Activated CD8-positive, alpha-beta memory T cell treated with anti-CD3 and anti-CD28 coated beads for 24 hours (primary cell): ENCODE measurements around the gene KIF18B.

Source experiments
- DNase-seq: peaks from one replicate; pipeline ENCODE4 v3.0.0-alpha.2; 2020

KIF18B gene

DNA sequence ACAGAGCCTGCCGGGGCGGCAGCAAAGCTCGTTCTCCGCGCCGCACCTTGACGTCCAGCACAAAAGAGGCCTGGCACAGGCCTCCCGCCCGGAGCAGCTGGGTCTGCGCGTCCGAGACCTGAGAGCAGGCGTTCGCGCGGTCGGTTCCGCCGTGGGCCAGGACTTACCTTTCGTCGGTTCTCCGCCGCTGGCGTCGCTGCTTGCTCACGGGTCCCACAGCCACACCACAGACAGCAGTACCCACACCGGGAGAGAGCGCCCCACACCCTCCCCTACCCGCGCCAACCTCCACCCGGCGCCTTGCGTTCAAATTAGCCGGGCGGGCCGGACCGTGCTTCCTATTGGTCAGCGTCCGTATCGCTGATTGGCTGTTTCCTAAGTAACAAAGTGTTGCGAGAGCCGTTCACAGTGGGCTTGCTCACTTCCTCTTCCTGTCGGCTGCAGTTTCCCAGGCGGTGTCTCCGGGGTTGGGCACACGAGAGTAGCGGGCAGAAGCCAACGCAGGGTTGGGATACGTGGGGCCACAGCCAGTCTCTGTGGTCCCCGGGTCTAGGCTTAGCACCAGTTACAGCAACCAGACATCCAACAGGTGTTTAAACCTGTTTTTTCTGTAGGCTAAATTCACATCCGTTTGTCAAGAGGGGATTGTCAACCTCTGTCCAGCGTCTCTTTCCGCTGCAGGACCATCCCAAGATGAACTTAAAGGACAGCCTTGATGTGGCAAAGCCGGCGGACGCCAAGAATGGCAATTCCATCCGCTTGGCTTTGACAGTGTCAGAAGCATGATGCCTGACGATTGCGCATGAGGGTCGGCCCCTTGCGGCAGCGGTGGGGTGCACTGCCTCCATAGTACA lies at the start of gene KIF18B:
Gene KIF18B, minus strand, starts transcription at position 313 of the 854 bp plus-strand sequence. CDS start 11,429 bp downstream, outside the sequence.
- peak; percentile 92 for DNase-seq

DNA sequence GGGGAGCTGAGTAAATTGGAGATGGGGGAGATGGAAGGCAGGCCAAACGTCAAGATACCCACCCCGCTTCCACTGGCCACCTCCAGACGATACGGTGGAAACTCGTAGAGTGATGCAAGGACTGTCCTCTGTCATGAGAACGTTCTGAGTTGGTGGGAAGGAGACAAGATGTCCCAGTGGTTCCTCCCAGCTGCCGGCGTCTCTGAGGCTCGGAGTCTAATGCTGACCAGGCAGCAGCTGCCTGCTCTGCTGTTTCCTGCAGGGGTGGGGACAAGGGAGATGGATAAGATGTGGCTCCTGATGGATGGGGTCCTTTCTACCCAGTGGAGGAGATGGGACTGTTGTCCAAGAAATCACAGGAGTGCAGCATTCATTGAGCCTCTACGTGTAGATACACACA lies 48.7 kb upstream of the KIF18B start:
- DNase-seq = no peak

DNA sequence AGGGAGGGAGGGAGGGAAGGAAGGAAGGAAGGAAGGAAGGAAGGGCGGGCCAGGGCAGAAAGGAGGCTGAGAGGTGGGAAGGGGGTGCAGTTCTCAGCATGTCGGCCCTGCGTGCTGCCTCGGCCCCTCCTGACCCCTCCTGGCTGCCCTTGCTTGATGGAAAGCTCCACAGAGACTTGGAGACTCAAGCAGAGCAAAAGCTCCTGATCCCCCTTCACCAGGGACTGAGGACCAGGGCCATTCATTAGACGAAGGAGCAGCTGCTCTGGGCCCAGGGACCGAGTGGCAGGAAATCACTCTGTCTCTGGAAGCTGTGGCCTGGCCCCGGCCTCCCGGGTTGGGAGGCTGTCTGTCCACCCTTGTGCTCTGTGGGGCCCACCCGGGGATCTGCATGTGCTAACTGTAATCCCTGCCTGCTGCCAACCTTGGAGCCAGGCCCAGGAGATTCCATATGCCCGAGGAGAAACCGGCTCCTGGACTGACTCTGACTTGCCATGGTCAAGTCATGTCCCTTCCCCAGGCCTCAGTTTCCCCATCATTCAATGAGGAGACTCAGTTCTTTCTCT lies 47.9 kb upstream of the KIF18B start:
- DNase-seq = no peak

DNA sequence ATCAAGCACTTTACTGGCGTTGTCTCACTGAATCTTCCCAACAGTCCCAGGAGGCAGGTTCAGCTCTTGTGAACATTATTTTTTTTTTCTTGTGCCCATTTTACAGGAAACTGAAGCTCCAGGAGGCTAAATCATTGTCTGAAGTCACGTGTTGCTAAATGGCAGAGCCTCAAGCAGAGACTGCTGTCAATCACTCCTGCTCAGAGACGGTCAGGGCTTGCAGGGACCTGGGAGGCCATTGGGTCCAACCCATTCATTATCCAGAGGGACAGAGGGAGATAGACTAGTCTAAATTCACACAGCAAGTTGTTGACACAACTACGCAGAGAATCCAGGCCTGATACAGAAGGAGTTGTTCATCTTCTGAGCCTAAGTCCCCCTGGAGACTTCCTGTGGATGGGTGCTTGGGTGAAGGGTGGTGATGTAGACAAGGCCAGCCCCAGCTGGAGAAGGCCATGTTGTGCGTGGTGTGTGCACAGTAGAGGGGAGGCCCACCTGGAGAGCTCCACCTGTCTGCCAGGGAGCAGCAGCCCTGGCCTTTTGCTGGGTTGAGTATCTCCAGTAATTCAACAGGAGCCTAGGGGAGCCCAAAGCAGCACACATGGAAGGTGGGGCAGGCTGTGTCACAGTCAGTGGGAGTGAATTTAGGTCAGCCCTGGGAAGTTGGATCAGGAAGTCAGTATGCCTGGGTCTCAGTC lies 44.8 kb upstream of the KIF18B start:
- no peak for DNase-seq

DNA sequence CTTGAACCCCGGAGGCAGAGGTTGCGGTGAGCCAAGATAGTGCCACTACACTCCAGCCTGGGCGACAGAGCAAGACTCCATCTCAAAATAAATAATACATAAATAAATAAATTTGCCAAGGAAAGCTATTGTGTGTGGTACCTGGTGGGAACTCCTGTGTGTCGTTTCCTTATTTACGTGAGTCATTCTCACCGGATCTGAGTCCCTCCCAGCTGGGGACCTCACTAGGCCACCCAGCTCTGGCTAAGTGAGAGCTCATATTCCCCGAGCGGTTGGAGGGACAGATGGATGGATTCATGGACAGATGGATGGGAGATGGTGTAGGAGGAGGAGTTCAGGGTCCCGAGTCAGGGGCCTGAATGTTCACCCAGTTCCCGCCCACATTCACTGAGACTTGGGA lies 43.4 kb upstream of the KIF18B start:
- no peak for DNase-seq

DNA sequence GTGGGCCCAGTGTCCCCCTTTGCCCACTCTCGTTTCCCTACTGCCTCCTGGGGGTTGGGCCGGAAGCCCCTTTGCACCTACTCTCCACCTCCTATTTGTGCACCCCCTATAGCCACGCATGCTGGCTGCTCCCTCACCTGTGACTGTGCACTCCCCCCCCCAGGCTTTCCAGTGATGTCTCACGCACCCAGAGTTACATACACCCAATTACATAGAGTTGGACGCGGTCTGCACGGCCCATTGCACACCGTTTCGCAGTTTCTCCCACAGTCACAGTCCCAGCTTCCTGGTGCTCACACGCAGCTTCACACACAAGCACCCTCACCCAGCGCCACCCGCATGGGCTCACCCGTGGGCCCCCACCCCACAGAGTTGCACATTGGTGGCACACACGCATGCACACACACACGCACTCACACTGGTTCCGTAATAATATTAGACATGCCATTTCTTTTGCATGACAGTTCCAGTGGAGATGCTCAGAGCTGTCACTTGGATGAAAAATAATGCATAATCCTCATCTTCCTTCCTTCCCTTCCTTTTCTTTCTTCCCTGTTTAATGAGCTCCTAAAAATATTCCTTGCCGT lies 42.1 kb upstream of the KIF18B start:
- no peak for DNase-seq

DNA sequence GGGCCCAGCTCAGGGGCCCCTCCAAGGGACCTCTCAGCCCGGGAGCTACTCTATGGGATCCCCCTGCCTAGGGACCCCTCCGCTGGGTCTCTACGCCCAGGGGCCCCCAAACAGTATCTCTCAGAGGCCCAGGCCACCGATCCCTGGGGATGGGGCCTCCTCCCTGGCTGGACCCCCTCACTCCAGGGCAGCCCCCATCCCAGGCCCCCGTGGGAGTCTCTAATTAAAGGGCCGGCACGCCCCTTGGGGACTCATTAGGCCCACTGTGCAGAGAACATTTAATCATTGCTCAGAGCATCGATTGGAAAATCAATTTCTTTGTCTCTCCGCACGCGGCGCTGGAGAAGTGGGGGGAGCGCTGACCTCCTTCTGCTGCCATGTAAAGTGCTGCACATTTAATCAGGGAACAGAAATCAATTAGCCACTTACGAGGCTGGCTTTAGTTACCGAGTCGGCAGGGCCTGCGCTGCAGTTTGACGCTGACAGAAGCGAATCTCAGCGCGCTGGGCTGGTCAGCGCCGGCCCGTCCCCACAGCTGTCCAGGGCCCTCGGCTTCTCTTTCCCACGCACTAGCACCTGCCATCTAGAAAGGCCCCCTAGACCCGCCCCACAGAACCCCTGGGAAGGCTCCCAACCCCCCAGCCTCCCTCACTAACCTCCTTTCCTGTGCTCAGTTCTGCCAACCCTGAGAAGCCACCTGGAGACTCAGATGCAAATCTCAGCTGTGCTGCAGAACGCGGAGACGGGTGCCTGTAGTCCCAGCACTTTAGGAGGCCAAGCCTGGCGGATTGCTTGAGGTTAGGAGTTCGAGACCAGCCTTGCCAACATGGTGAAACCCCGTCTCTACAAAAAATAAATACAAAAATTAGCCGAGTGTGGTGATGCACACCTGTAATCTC lies 40.7 kb upstream of the KIF18B start:
- DNase-seq = no peak

DNA sequence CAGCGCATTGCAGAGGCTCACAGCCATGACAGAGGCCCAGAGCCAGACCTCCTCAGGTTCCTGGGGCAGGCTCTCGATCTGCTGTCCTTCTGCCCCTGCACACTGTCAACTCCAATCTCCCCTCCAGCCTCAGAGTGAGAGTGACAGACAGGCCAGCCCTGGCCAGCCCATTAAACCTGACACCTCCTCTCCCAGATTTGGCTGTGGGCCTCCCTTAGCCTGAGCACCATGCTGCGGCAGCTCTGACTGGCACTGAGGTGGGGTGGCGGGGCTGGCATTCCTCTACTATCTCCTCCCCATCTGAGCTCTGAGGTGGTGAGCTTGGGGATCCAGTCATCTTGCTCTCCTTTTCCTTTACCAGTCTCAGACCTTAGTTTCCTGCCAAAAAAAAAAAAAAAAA lies 36.0 kb upstream of the KIF18B start:
- no peak for DNase-seq

DNA sequence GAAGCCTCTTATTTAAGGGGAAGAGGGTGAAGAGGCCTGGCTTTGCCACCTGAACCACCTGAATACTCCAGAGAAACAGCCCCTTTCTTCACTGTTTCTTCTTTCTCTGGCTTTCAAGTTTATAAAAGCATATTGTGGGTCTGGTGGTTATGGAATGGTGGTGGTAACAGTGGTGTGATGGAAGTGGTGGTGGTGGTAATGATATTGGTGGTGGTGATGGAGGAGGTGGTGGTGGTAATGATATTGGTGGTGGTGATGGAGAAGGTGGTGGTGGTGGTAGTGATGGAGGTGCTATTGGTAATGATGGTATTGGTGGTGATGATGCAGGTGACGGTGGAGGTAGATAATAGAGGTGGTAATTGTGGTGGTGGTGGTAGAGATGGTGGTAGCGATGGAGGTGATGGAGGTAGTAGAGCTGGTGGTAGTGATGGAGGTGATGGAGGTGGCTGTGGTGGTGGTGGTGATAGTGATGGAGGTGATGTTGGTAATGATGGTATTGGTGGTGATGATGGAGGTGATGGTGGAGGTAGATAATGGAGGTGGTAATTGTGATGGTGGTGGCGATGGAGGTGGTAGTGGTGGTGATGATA lies 34.6 kb upstream of the KIF18B start:
- DNase-seq = no peak

DNA sequence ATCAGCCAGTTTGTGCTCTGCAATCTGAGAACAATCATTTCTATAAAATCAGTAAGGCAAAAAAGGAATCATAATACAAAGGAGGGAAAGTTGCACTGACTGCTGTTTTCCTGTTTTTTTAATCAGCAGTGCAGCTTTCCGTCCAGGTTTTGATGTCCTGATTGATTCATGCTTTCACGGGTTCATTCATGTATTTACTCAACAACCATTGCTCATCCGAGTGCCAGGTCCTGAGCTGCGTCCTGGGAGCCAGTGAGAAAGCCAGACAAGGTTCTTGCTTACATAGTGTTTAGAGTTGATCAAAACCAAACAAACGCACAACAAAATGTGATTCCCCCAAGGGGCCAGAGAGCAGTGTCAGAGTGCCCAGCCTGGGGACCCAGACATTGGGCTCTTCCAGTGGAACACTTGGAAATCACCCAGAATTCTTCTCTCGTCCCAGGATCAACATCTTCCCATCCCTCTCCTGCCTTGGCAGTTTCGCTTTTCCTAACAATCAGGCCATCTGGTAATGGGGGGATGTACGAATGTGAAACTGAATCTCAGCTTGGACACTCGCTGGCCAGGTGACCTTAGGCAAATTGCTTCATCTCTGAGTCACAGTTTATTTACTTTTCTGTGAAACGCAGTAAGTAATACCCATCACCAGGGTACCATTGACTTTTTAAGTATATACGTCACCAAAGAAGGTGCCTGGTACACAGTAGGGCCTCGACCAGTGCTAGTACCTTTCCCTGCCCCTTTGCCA lies 33.8 kb upstream of the KIF18B start:
- no peak for DNase-seq

DNA sequence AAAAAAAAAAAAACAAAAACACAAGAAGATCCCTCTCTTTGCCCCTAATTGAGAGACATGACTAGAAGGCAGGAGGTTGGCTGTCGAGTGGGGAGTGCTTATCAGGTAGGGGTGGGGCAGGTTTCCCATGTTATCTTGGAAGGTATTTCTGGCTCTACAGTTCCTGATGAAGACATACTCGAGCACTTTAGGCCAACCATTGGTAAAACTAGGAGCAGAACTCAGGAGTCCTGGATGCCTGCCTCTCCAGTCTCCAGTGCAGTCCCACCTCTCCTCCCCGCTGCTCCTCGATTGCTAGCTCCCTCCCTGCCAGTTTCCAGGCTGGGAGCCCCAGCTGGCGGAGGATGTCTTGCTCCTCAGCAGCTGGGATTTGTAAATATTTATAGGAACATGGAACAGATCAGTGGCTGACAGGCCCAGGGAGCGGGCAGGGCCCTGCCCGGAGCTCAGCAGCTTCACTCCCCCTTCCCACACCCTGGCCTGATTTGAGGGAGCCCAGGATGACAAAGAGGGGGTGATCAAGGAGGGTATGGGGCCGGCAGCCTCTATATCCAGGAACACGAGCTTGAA lies 31.9 kb upstream of the KIF18B start:
- DNase-seq = no peak

DNA sequence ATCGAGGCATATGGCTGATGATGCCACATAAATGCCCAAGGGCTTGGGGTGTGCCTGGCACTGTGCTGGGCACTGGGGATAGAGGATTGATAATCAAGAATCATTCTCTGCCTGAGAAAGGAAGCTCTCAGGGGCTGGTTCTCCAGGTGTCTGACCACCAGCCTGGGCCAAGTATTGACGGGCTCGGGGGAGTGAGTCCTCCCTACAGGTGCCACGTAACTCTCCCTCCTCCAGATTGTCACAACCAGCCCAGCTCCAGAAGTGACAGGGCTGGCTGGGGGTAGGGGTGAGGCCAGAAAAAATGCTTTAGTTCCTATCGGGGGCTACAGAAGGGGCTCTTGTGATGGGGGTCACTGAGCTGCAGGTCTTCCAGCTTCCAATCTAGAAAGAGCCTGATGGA lies 31.2 kb upstream of the KIF18B start:
- no peak for DNase-seq

DNA sequence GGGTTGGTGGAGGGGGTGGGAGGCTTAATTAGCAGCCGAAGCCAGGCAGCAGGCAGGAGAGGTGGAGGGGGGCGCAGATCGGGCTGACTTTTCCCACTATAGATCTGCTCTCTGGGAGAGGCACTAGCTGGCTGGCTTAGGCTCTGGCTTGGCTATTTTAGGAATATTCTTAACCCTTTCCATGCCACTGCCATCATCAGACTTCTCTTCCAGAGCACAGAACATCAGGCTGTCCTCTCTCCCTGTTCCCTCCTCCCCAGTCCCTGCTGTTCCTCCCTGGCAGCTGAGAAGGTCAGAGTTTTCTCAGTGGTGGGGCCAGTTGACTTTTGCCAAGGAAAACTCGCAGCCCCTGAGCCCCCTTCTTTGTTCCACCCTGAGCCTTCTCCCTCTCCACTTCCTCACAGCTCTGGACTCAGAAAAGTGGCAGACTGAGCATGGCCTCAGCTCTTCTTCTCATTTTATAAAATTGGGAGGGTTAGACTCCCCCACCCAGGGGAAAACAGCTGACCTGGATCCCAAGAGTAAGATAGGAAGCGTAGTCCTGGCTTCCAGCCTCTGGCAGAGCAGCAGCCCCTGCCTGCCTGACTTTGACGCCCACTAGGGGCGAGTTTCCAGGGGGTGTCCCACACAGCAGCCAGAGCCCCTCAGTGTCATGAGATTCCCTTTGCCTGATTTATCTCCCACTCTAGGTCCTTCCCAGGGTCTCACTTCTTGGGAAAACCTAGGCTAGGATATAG lies 30.4 kb upstream of the KIF18B start:
- DNase-seq = no peak

DNA sequence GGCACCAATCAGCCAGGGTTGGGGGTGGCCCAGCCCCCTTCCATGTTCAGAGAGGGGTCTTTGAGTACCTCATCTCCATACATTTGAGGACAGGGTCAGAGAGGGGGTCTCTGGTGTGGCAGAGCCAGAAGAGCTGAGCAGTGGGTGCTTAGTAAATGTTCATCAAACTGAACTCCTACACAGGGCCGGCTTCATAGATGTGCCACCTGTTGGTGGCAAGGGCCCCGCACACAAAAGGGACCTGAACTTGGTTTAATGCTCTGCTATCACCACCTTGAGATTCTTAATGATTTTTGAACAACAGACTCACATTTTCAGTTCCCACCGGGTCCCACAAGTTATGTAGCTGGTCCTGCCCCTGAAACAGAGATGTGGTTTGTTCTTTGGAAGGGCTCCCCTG lies 29.5 kb upstream of the KIF18B start:
- DNase-seq = no peak

DNA sequence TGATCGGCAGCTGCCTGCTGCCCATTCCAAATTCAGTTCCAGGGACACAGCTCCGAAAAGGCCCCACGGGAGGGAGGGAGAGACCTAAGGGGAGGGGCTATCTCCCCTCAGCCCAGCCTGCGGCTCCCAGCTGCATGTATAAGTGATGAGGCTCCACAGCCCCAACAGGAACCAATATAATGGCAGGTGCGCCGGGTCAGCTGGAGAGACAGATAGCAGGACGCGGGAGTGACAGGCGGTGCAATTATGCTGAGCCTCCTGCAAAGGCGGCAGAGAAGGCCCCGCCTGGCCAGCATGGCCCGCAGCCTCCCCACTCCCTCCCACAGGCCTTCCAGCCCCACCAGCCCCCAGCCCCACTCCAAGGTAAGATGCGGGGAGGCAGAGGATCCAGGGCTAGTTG lies 28.6 kb upstream of the KIF18B start:
- DNase-seq = no peak

DNA sequence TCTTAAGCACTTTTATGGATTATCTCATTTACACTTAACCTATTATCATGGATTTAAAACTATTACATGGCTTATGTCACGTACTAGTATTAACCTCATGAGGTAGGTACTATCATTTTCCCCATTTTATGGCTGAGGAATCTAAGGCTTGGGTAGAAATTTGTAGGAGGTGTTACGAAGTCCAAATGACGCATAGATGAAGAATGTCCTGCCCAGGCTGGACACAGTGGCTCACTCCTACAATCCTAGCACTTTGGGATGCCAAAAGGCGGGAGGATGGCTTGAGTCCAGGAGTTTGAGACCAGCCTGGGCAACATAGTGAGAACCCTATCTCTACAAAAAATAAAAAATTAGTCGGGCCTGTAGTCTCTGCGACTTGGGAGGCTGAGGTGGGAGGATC lies 25.4 kb upstream of the KIF18B start:
- no peak for DNase-seq

DNA sequence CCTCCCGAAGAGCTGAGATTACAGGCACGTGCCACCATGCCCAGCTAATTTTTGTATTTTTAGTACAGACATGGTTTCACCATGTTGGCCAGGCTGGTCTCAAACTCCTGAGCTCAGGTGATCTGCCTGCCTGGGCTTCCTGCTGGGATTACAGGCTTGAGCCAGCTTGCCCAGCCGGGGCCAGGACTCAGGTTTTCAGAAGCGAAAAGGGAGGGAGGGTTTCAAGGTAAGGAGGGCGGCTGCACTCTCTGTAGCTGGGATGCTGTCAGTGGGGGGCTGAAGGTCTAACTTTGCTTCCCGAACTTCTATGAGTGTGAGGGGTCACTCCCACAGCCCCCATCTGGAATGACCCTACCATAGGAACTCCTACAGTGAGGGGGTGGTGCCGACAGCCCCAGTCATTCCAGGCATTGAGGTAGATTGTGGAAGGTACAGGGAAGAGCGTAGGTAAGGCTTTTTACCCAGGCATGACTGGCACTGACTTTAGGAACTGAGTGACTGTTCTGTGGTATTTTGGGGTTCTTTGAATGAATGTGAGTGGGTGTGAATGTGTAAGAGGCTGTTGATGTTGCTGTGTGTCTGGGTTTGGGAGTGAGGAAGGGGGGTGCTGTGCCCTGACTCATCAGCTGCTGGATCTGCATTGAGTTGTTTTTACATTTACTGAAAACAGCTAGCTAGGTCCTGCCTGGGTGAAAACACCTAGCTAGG lies 24.4 kb upstream of the KIF18B start:
- DNase-seq = peak; percentile 65

DNA sequence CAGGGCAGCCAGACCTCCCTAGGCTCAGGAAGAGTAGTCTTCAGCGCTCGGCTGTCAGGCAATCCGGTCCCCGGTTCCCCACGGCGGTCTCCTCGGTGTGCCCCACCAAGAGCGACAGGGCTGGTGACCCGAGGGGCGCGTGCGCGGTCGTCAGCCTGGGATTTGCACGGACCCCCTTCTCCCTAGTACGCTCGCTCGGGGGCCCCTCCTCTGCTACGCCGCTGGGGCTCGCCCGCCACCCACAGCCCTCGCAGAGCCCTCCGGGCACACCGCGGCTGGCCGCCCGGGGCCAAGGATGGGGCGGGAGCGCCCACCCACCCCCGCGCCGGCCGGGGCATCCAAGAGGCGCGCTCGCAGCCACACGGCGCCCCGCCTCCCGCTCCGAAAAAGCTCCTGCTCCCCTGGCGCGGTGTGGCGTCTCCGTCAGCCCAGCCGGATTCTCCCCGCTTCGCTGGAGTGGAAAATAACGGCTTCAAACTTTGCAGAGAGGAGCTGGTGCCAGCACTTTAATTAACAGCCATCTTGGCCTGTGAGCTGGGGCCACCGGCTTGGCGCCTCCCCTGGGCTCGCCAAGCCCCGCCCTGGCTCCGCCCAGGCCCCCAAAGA lies 22.7 kb upstream of the KIF18B start:
- DNase-seq = no peak

DNA sequence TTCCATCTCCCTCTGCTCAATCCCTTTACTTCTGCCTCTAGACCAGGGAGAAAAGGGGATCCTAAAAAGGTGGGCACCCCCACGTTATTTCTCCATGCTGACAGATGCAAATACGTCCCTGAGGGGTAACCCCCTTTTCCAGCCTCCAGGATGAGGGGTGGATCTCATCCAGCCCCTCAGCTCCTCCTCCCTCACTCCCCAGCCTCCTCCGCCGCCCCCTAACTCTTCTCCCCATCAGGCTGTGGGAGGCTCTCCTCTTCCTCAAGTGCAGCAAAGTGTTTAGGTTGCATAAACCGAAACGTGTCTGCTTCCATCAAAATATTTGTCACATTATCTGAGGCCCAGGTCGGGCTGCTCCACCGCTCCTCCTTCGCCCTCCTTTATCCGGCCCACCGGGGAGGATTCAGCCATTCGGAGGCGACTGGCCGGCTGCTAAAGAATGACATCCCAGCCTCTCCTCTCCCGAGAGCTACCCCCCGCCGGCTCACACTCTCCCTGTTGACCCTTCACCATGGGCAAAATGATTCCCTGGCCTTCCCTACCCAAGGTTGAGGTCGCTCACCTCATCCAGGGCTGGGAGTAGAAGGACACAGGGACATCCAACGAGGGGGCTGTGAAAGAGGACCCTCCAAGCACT lies 21.7 kb upstream of the KIF18B start:
- no peak for DNase-seq
